Activated naive CD4-positive, alpha-beta T cell treated with Interleukin-2 at 50 U/mL for 16 hours (primary cell): ENCODE data around the gene TRIO.

Source experiments
- DNase-seq: peaks from one replicate; pipeline ENCODE4 v3.0.0-alpha.2; 2020

TRIO gene

DNA sequence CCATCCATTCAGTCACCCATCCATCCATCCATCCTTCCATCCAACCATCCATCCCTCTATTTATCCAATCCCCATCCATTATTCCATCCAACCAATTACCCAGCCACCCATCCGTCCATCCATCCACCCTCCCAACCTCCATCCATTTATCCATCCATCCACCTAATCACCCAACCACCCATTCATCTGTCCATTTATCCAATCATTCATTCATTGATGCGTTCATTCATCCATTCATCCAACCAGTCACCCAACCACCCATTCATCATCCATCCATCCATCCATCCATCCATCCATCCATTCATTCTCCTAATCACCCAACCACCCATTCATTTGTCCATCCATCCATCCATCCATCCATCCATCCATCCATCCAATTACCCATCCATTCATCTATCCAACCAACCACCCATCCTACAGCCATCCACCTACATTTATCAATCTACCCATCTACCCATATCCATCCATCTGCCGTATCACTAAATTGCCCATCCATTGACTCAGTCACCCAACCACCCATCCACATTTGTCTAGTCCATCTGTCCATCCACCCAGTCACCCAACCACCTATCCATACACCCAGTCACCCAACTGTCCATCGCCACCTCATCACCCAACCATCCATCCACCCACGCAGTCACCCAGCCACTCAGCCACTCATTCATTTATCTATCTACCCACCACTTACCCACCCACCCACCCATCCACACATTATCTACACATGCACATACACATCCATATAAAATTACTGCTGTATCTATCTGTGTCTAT lies 165.4 kb downstream of the TRIO start:
- DNase-seq = no peak

DNA sequence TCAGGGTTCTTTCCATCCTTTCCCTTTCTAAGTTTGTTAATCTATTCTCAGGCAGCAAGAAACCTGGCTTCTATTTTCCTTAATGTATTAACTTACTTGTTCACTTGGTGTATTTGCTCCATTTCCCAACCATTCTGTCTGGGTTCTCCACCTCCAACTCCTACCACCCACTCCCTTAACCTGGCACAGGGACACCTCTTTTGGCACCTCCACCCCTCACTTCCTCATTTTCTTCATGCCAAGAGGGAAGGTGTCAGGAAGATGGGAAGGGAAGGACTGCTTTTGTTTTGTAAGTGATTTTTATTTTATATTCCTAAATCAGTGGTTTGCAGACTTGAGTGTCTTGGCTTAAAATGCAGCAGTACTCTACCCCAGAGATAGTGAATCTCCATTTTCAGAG lies 166.1 kb downstream of the TRIO start:
- no peak for DNase-seq

DNA sequence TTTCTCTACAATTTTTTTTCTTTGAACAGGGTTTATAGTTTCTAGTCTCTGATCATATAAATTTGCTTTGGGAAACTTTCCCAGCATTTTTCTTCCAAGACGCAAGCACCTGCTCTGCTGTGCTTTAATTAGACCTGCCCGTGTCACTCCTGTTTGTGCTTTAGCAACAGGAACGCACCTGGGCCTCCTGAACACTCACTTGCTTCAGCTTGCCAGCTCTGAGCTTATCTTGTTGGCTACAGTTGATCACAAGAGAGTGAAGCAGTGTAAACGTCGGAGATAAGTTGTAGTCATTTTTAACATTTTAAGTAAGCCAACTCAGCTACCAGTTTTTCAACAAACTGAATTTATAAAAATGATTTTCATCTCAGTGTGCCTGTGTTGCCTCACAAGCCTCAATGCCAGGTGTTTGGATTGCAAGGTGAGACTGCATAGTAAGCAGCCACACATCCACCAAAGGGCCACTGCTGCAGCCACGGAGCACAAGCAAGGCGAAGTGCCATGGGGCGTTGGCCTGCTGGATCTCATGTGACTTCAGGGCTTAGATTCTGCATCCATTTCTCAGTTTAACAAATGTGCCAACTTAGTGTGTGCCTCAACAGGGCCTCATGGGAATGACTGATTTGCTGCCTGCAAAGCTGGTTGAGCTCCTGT lies 166.9 kb downstream of the TRIO start:
- DNase-seq = no peak

- no peak for DNase-seq
Observed at GRCh38 chr5:14310901-14311300, 167.8 kb downstream of the TRIO start.

- no peak for DNase-seq
Observed at GRCh38 chr5:14313986-14314690, 171.0 kb downstream of the TRIO start.

GRCh38 chr5:14316471-14316870 lies 173.3 kb downstream of the TRIO start:
- no peak for DNase-seq

GRCh38 chr5:14319102-14319501 lies 176.0 kb downstream of the TRIO start:
- no peak for DNase-seq

GRCh38 chr5:14321936-14322335 lies 178.8 kb downstream of the TRIO start:
- DNase-seq = no peak

DNA sequence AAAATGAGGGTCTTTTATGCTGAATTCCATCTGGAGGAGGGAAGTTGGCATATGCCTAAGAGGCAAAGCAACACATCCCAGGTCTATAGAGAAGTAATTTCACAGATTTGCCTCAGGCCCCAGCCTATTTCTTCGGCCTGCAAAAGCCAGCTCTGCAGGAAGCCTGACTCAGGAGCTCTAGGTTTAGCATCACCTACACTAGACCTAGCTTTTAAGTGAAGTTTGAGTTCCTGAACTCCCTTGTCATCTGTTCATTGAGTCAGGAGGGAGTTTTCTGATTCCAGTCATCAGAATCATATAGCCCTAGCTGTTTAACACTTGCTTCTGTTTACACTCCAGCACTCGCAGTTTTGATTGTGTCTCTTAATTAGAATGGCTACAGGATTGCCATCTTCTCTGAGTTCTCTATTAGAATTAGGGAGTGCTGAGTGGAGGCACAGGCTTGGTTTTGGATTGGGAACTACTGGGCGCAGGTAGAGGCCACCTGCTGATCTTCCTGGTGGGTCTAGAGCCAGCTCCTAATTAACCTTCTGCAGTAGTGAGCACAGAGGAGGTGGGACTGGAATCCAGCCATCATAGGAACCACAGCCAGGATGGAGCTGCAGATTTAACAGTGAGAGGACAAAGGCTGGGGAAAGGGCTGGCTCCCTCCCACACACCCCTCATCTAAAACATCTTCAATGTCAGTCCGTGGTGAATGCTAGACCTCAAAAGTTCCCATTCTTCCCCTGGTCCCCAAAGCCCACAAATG lies 179.5 kb downstream of the TRIO start:
- DNase-seq = no peak

DNA sequence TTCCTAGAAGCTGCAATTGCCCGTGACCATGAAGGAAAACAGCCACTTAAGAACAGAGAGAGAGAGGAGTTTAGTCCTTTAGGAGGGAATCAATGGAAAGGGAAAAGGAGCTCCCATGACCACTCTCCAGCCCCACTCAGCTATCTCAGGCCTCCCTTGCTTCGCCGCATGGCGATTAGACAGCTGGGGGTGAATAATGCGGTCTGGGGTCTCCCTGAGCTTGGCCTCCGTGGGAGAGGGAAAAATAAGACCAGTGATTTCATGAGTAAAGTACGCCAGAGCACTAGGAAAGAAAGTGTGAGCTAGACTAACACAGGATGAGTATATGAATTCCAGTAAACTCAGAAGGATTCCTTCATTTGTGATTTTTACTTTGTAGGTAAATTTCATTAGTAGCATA lies 180.3 kb downstream of the TRIO start:
- DNase-seq = no peak

DNA sequence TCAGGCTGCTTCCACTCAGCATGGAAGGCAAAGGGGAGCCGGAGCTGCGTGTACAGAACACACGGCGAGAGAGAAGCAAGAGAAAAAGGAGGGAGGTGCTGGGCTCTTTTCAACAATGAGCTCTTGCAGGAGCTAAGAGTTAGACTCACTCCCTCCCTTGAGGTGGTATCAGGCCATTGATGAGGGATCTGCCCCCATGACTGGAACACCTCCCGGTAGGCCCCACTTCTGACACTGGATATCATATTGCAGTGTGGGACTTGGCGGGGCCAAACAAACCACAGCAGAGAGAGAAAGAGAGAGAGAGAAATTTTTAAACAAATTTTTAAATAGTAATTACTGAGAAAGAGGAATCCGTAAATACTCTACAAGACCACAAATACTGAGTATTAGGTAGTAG lies 182.2 kb downstream of the TRIO start:
- no peak for DNase-seq

DNA sequence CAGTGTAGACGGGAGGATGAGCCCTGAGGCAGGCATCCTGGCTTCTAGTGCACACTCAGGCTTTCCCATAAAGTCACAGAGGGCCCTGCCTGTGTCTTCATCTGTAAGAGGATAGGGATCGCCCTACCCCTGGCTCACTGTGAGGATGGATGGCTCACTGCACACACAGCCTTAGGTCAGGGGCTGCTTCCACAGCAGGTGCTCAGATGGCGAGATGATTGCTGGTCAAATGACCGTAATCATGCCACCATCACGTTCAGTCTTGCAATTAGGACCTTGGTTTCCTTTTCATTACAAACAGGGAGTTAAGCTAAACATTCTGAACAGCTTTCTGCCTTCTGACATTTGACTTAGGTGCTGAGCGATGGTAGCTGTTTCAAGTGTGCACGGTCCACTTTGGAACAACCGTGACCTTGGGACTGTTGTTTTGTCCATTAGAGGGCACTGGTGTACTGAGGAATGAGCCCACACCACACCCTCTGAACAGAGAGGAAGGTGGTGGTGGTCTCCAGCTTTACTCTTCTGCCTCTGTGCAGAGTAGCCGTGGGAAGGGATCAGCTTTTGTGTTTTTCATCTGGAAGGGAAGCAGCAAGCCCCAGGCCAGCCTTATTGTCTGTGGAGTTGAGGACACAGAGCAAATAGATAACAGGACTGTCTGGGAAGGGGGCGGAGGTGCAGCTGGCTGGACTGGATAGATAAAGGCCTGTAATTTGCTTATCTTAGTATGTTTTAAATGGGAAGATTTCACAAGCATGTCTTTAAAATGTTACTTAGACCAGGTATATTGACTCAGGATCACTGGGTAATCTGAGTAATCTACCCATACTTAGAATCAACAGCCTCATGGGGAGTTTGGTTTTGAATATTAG lies 183.1 kb downstream of the TRIO start:
- DNase-seq = no peak

GRCh38 chr5:14327624-14328023 lies 184.5 kb downstream of the TRIO start:
- no peak for DNase-seq

DNA sequence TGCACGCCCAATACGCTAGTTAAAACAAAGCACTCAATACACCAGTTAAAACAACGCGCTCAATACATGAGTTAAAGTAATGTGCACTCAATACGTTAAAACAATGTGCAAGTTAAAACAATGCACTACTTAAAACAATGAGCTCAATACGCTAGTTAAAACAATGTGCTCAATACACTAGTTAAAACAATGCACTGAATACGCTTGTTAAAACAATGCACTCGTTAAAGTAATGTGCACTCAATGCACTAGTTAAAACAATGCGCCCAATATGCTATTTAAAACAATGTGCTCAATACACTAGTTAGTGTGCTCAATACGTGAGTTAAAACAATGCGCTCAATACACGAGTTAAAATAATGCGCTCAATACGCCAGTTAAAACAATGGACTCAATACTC lies 185.0 kb downstream of the TRIO start:
- DNase-seq = no peak

- DNase-seq = no peak
Observed at GRCh38 chr5:14330291-14330690, 187.1 kb downstream of the TRIO start.

DNA sequence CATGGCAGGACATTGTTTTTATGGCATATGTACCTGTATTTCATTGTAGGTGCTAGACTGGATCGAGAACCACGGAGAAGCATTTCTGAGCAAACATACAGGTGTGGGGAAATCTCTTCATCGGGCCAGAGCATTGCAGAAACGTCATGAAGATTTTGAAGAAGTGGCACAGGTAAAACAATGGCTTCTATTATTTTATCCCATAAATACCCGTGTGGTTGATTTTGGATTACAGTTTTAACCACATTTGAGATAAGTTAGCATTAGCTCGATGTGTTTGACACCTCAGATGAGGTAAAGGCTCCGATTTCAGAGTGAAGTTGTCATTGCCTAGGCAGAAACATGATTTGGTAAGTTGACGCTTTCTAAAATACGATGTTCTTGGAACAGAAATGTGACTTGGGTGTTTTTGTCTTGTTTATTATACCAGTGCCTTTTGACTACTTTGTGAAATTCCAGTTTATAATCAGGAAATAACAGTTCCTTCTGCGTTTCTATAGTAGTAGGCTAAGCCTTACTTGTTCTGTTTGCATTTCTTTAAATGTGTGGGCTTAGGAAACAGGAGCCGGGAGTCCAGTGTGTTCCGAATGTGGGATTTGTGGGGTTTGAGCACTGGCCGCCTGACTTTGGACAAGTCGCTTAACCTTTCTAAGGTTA lies 187.7 kb downstream of the TRIO start:
- DNase-seq = no peak

DNA sequence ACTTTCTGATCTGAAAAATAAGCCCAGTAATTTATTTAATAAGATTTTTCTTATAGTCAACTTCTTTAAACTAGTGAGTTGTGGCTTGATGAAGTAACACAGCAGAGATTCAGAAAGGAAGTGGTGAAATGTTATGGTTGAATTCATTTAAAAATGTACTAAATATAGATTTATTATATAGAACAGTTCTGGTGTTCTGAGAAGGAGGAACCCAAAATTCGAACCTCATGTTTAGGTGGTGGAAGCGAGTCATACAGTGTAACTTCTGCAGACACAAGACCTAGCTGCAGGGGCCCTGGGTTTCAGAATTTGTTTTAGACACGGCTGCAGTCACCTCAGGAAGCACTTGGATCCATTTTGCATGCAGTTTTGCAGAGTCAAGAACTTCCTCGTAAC lies 188.2 kb downstream of the TRIO start:
- no peak for DNase-seq

- DNase-seq = no peak
Observed at GRCh38 chr5:14332038-14332631, 189.0 kb downstream of the TRIO start.

DNA sequence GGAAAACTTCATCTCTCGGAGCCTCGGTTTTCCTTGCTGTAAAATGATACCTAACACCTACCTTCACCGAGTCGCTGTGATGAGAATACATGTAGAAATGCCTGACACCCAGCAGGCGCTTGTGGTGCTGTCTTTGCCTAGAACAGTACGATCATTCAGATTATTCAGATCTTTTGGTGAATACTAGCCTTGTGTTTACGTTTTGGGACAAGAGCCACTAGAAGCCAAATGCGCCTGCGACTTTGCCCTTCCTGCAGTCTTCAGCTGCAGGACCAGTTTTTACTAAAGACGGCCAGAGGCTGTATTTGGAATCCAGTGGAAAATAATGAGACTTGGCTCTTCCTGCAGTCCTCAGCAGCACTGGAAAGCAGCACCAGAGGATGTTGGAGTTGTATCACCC lies 189.6 kb downstream of the TRIO start:
- no peak for DNase-seq

- no peak for DNase-seq
Observed at GRCh38 chr5:14337593-14337992, 194.5 kb downstream of the TRIO start.

GRCh38 chr5:14339468-14339867 lies 196.3 kb downstream of the TRIO start:
- no peak for DNase-seq
